ENCODE results near the gene GALNT2. TPM values are rescaled to one million over a fixed set of nuclear protein-coding genes. Genes with fewer than 3 reads are reported as not detected.

GALNT2 gene
- total RNA-seq, 1 donor from 2014 or later: 36.0 TPM

DNA sequence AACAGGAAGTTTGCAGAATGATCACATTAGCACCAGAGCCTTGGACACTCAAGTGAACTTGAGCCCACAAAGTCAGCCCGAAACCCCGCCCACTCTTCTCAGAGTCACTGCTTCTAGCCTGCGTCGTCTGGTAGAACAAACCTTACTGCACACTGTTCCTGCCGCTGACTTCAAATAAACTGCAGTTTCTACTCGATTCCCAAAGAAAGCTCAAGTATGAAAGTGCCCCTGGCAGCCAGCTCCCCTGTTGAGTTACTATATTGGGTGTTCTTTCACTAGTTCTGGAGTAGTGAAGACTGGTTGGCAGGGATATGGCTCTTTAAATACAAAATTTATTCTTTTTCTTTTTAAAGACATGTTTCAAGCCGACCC is 164.7 kb downstream of the GALNT2 start:
- peak overlapping the region; percentile 42 to 52 (median 50) for H3K9ac ChIP-seq (ENCODE audit: low read depth in 1 of 3, low read length in 3 of 3)
- no peaks in the 10 kb centered on the region for H3K36me3 ChIP-seq (ENCODE audit: control insufficient read depth in 3 of 3, insufficient read depth in 3 of 3, low read length in 3 of 3)
- peak overlapping the region; percentile 51 for H3K27ac ChIP-seq (ENCODE audit: low read depth, low read length)
- H3K27me3 ChIP-seq (ENCODE audit: control insufficient read depth in 3 of 3, insufficient read depth in 3 of 3, low read length in 3 of 3): no peaks in the 10 kb centered on the region
- no peaks in the 10 kb centered on the region for H3K9me3 ChIP-seq (ENCODE audit: control insufficient read depth in 3 of 3, low read length in 3 of 3)
- H3K4me1 ChIP-seq (ENCODE audit: control insufficient read depth in 3 of 3, insufficient read depth in 3 of 3, low read length in 3 of 3): peaks cover 23 to 30% (median 24%) of the 10 kb centered on the region in 3 donors
- H3K4me3 ChIP-seq (ENCODE audit: low read length in 3 of 3): peak overlapping the region in 1 of 3 donors; percentile 48

GRCh38 chr1:230232371-230232771 is 165.3 kb downstream of the GALNT2 start:
- H3K9ac ChIP-seq (ENCODE audit: low read depth in 1 of 3, low read length in 3 of 3): peak overlapping the region in 1 of 3 donors; percentile 50
- peaks cover 23 to 30% (median 24%) of the 10 kb centered on the region in 3 donors for H3K4me1 ChIP-seq (ENCODE audit: control insufficient read depth in 3 of 3, insufficient read depth in 3 of 3, low read length in 3 of 3)
- peaks cover 4 to 5% (median 4%) of the 10 kb centered on the region in 3 donors for H3K36me3 ChIP-seq (ENCODE audit: control insufficient read depth in 3 of 3, insufficient read depth in 3 of 3, low read length in 3 of 3)
- peak overlapping the region in 1 of 3 donors; percentile 48 for H3K4me3 ChIP-seq (ENCODE audit: low read length in 3 of 3)
- peak overlapping the region; percentile 51 for H3K27ac ChIP-seq (ENCODE audit: low read depth, low read length)
- H3K9me3 ChIP-seq (ENCODE audit: control insufficient read depth in 3 of 3, low read length in 3 of 3): no peaks in the 10 kb centered on the region
- H3K27me3 ChIP-seq (ENCODE audit: control insufficient read depth in 3 of 3, insufficient read depth in 3 of 3, low read length in 3 of 3): no peaks in the 10 kb centered on the region

GRCh38 chr1:230233786-230234185 is 166.7 kb downstream of the GALNT2 start:
- no peak overlapping the region for H3K9ac ChIP-seq (ENCODE audit: low read depth in 1 of 3, low read length in 3 of 3)
- peaks cover 23 to 30% (median 24%) of the 10 kb centered on the region in 3 donors for H3K4me1 ChIP-seq (ENCODE audit: control insufficient read depth in 3 of 3, insufficient read depth in 3 of 3, low read length in 3 of 3)
- H3K36me3 ChIP-seq (ENCODE audit: control insufficient read depth in 3 of 3, insufficient read depth in 3 of 3, low read length in 3 of 3): peaks cover 5 to 13% (median 7%) of the 10 kb centered on the region in 3 donors
- H3K4me3 ChIP-seq (ENCODE audit: low read length in 3 of 3): no peak overlapping the region
- no peaks in the 10 kb centered on the region for H3K27me3 ChIP-seq (ENCODE audit: control insufficient read depth in 3 of 3, insufficient read depth in 3 of 3, low read length in 3 of 3)
- no peak overlapping the region for H3K27ac ChIP-seq (ENCODE audit: low read depth, low read length)
- no peaks in the 10 kb centered on the region for H3K9me3 ChIP-seq (ENCODE audit: control insufficient read depth in 3 of 3, low read length in 3 of 3)

DNA sequence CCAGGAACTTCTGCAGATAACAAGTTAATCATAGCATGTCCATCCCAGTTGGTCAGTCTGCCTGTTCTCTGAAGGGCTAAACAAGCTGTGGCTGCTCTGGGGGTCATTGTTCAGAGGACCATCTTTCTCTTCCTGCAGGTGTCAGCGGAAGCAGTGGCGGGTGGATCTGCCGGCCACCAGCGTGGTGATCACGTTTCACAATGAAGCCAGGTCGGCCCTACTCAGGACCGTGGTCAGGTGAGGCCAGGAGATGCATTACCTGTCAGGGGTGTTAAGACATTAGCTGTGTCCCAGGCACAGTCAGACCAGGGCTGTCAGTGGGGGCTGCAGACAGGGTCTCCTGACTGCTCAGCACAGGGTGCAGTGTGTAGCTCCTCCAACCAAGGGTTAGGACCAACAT is 168.8 kb downstream of the GALNT2 start:
- Histone ChIP-seq H3K27ac (ENCODE audit: low read depth, low read length) (no peak overlapping the region), H3K36me3 (ENCODE audit: control insufficient read depth in 3 of 3, insufficient read depth in 3 of 3, low read length in 3 of 3) (peaks cover 5 to 13% (median 7%) of the 10 kb centered on the region in 3 donors), H3K4me3 (ENCODE audit: low read length in 3 of 3) (no peak overlapping the region), H3K27me3 (ENCODE audit: control insufficient read depth in 3 of 3, insufficient read depth in 3 of 3, low read length in 3 of 3) (no peaks in the 10 kb centered on the region), H3K9me3 (ENCODE audit: control insufficient read depth in 3 of 3, low read length in 3 of 3) (no peaks in the 10 kb centered on the region), H3K9ac (ENCODE audit: low read depth in 1 of 3, low read length in 3 of 3) (no peak overlapping the region), H3K4me1 (ENCODE audit: control insufficient read depth in 3 of 3, insufficient read depth in 3 of 3, low read length in 3 of 3) (peaks cover 9 to 12% (median 11%) of the 10 kb centered on the region in 3 donors)

DNA sequence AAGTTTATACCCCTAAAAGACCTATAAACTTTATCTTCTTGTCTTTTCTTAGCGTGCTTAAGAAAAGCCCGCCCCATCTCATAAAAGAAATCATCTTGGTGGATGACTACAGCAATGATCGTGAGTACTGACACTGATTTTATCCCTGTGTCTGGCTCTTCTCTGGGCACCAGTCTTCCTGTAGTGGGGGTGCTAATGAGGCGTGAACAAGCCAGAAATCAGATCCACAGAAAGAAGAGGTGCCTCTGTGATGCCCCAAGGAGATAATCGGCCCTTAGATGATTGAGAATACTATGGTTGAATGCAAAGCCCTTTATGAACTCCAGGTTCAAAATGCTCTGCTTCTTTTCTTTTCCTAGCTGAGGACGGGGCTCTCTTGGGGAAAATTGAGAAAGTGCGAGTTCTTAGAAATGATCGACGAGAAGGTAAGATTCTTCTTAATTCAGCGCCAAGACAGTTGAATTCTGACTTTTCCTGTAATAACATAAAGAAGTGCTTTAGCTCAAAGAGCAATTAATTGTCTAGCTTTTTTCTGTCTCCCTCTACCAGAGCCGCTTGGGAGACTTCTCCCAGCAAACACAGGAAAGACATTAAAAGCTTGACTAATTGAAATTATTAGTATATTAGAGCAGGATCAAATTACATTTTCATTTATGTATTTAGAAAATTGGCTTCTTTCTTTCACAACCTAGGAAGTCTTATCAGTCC is 169.4 kb downstream of the GALNT2 start:
- Histone ChIP-seq H3K4me3 (ENCODE audit: low read length in 3 of 3) (no peak overlapping the region), H3K27me3 (ENCODE audit: control insufficient read depth in 3 of 3, insufficient read depth in 3 of 3, low read length in 3 of 3) (no peaks in the 10 kb centered on the region), H3K9ac (ENCODE audit: low read depth in 1 of 3, low read length in 3 of 3) (no peak overlapping the region), H3K27ac (ENCODE audit: low read depth, low read length) (no peak overlapping the region), H3K4me1 (ENCODE audit: control insufficient read depth in 3 of 3, insufficient read depth in 3 of 3, low read length in 3 of 3) (peaks cover 3 to 6% (median 5%) of the 10 kb centered on the region in 3 donors), H3K36me3 (ENCODE audit: control insufficient read depth in 3 of 3, insufficient read depth in 3 of 3, low read length in 3 of 3) (peaks cover 5 to 13% (median 7%) of the 10 kb centered on the region in 3 donors), H3K9me3 (ENCODE audit: control insufficient read depth in 3 of 3, low read length in 3 of 3) (no peaks in the 10 kb centered on the region)

DNA sequence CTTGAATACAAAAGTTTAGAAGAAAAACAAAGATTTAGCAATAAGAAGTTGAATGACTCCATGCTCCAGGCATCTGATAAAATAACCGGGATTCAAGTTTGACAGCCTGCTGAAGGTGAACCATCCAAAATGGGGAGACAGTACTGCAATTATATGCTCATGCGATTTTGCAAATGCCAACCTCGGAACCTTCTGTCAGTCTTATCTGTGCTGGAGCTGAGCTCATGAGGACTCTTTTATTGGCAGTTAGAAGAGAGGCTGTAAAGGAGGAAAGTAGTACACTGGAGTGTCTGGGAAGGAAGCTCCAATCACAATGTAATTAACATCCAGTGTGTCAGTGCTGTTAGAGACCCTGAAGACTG is 170.0 kb downstream of the GALNT2 start:
- H3K9me3 ChIP-seq (ENCODE audit: control insufficient read depth in 3 of 3, low read length in 3 of 3): no peaks in the 10 kb centered on the region
- H3K27me3 ChIP-seq (ENCODE audit: control insufficient read depth in 3 of 3, insufficient read depth in 3 of 3, low read length in 3 of 3): no peaks in the 10 kb centered on the region
- H3K9ac ChIP-seq (ENCODE audit: low read depth in 1 of 3, low read length in 3 of 3): no peak overlapping the region
- peaks cover 0 to 1% (median 0%) of the 10 kb centered on the region in 3 donors for H3K4me1 ChIP-seq (ENCODE audit: control insufficient read depth in 3 of 3, insufficient read depth in 3 of 3, low read length in 3 of 3)
- no peak overlapping the region for H3K27ac ChIP-seq (ENCODE audit: low read depth, low read length)
- H3K36me3 ChIP-seq (ENCODE audit: control insufficient read depth in 3 of 3, insufficient read depth in 3 of 3, low read length in 3 of 3): peaks cover 5 to 13% (median 7%) of the 10 kb centered on the region in 3 donors
- no peak overlapping the region for H3K4me3 ChIP-seq (ENCODE audit: low read length in 3 of 3)

GRCh38 chr1:230237805-230238204 is 170.8 kb downstream of the GALNT2 start:
- Histone ChIP-seq H3K9me3 (ENCODE audit: control insufficient read depth in 3 of 3, low read length in 3 of 3) (no peaks in the 10 kb centered on the region), H3K4me1 (ENCODE audit: control insufficient read depth in 3 of 3, insufficient read depth in 3 of 3, low read length in 3 of 3) (no peaks in the 10 kb centered on the region), H3K36me3 (ENCODE audit: control insufficient read depth in 3 of 3, insufficient read depth in 3 of 3, low read length in 3 of 3) (peaks cover 5 to 17% (median 7%) of the 10 kb centered on the region in 3 donors), H3K27me3 (ENCODE audit: control insufficient read depth in 3 of 3, insufficient read depth in 3 of 3, low read length in 3 of 3) (no peaks in the 10 kb centered on the region), H3K9ac (ENCODE audit: low read depth in 1 of 3, low read length in 3 of 3) (no peak overlapping the region), H3K4me3 (ENCODE audit: low read length in 3 of 3) (no peak overlapping the region), H3K27ac (ENCODE audit: low read depth, low read length) (no peak overlapping the region)

DNA sequence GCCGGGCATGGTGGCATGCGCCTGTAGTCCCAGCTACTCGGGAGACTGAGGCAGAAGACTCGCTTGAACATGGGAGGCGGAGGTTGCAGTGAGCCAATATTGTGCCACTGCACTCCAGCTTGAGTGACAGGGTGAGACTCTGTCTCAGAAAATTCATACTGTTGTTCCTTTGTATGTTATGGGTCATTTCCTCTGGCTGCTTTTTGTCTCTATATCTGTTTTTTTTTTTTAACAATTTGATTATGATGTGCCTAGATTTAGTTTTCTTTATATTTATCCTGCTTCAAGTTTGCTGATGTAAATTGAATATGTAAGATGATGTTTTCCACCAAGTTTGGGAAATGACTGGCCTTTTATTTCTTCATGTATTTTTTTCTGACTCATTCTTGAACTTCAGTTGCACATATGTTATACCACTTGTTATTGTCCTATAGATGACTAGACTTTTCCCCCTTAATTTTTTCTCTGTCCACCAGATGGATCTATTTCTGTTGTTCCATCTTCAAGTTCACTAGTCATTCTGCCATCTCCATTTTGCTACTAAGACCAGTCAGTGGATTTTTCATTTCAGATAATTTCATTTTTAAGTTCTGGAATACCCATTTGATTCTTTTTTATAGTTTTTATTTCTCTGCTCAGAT is 173.5 kb downstream of the GALNT2 start:
- Histone ChIP-seq H3K36me3 (ENCODE audit: control insufficient read depth in 3 of 3, insufficient read depth in 3 of 3, low read length in 3 of 3) (peaks cover 11 to 30% (median 15%) of the 10 kb centered on the region in 3 donors), H3K4me3 (ENCODE audit: low read length in 3 of 3) (no peak overlapping the region), H3K9me3 (ENCODE audit: control insufficient read depth in 3 of 3, low read length in 3 of 3) (no peaks in the 10 kb centered on the region), H3K27ac (ENCODE audit: low read depth, low read length) (no peak overlapping the region), H3K4me1 (ENCODE audit: control insufficient read depth in 3 of 3, insufficient read depth in 3 of 3, low read length in 3 of 3) (no peaks in the 10 kb centered on the region), H3K27me3 (ENCODE audit: control insufficient read depth in 3 of 3, insufficient read depth in 3 of 3, low read length in 3 of 3) (no peaks in the 10 kb centered on the region), H3K9ac (ENCODE audit: low read depth in 1 of 3, low read length in 3 of 3) (no peak overlapping the region)

GRCh38 chr1:230242326-230242725 is 175.3 kb downstream of the GALNT2 start:
- Histone ChIP-seq H3K27ac (ENCODE audit: low read depth, low read length) (no peak overlapping the region), H3K4me3 (ENCODE audit: low read length in 3 of 3) (no peak overlapping the region), H3K36me3 (ENCODE audit: control insufficient read depth in 3 of 3, insufficient read depth in 3 of 3, low read length in 3 of 3) (peaks cover 17 to 43% (median 27%) of the 10 kb centered on the region in 3 donors), H3K4me1 (ENCODE audit: control insufficient read depth in 3 of 3, insufficient read depth in 3 of 3, low read length in 3 of 3) (no peaks in the 10 kb centered on the region), H3K27me3 (ENCODE audit: control insufficient read depth in 3 of 3, insufficient read depth in 3 of 3, low read length in 3 of 3) (no peaks in the 10 kb centered on the region), H3K9me3 (ENCODE audit: control insufficient read depth in 3 of 3, low read length in 3 of 3) (no peaks in the 10 kb centered on the region), H3K9ac (ENCODE audit: low read depth in 1 of 3, low read length in 3 of 3) (no peak overlapping the region)

DNA sequence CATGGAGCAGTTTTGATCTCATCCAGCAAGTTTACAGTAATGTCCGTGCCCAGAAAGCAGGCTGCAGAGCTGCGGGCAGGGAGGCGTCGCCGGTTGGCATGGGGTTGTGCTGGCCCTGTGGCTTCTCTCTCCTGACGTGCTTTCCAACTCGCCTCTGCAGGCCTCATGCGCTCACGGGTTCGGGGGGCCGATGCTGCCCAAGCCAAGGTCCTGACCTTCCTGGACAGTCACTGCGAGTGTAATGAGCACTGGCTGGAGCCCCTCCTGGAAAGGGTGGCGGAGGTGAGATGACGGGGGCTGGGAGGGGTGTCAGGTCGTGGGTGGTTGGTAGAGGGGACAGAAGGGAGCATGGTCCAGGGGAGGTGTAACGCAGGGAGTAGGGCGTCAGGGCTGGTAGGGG is 176.1 kb downstream of the GALNT2 start:
- Histone ChIP-seq H3K4me1 (ENCODE audit: control insufficient read depth in 3 of 3, insufficient read depth in 3 of 3, low read length in 3 of 3) (peaks cover 0 to under 1% (median 0%) of the 10 kb centered on the region in 3 donors), H3K27me3 (ENCODE audit: control insufficient read depth in 3 of 3, insufficient read depth in 3 of 3, low read length in 3 of 3) (no peaks in the 10 kb centered on the region), H3K27ac (ENCODE audit: low read depth, low read length) (no peak overlapping the region), H3K9ac (ENCODE audit: low read depth in 1 of 3, low read length in 3 of 3) (no peak overlapping the region), H3K4me3 (ENCODE audit: low read length in 3 of 3) (no peak overlapping the region), H3K9me3 (ENCODE audit: control insufficient read depth in 3 of 3, low read length in 3 of 3) (no peaks in the 10 kb centered on the region), H3K36me3 (ENCODE audit: control insufficient read depth in 3 of 3, insufficient read depth in 3 of 3, low read length in 3 of 3) (peaks cover 14 to 35% (median 26%) of the 10 kb centered on the region in 3 donors)

Measured in skeletal muscle tissue (tissue), 4 donors.